Cerebellar cortex (tissue), 1 donor: ENCODE measurements around the gene ERAP2.
"Not testable (repeated sequence)": the region's sequence is repeated elsewhere in the genome, so short reads cannot be mapped to it uniquely, and the experiment has no call there.

Source experiments
- DNase-seq: peaks from one replicate; pipeline ENCODE4 v3.0.0-alpha.2; 2015; ENCODE audit warnings: low spot score

ERAP2 gene

GRCh38 chr5:96863114-96863513, 13.2 kb upstream of the ERAP2 start:
- DNase-seq: no peak

GRCh38 chr5:96863949-96864584, 12.2 kb upstream of the ERAP2 start:
- DNase-seq: no peak

GRCh38 chr5:96864922-96865530, 11.3 kb upstream of the ERAP2 start:
- DNase-seq: no peak

GRCh38 chr5:96868603-96869371, 7.5 kb upstream of the ERAP2 start:
- DNase-seq: peak; percentile 84

- no peak for DNase-seq
These were observed 7.0 kb upstream of the ERAP2 start for GRCh38 chr5:96869372-96869641.

GRCh38 chr5:96870094-96871026, 5.9 kb upstream of the ERAP2 start:
- no peak for DNase-seq

GRCh38 chr5:96871027-96871399, 5.3 kb upstream of the ERAP2 start:
- no peak for DNase-seq

GRCh38 chr5:96871686-96872085, 4.6 kb upstream of the ERAP2 start:
- DNase-seq: no peak

- no peak for DNase-seq
These were observed 2.9 kb upstream of the ERAP2 start for GRCh38 chr5:96873449-96873848.

GRCh38 chr5:96874631-96875030, 1.7 kb upstream of the ERAP2 start:
- no peak for DNase-seq

GRCh38 chr5:96875791-96876291, 459 bp upstream of the ERAP2 start:
- DNase-seq: no peak

- not testable (repeated sequence) for DNase-seq
These were observed 723 bp downstream of the ERAP2 start for GRCh38 chr5:96876977-96877469.

- DNase-seq: no peak
These were observed 3.4 kb downstream of the ERAP2 start for GRCh38 chr5:96879665-96880064.

- no peak for DNase-seq
These were observed 4.3 kb downstream of the ERAP2 start for GRCh38 chr5:96880444-96881164.

- DNase-seq: peak; percentile 8
These were observed 5.3 kb downstream of the ERAP2 start for GRCh38 chr5:96881511-96882115.

- no peak for DNase-seq
These were observed 7.6 kb downstream of the ERAP2 start for GRCh38 chr5:96883871-96884270.

GRCh38 chr5:96884995-96885394, 8.7 kb downstream of the ERAP2 start:
- DNase-seq: no peak

GRCh38 chr5:96885518-96886338, 9.4 kb downstream of the ERAP2 start:
- DNase-seq: no peak

- no peak for DNase-seq
These were observed 17.0 kb downstream of the ERAP2 start for GRCh38 chr5:96893342-96893741.

GRCh38 chr5:96896276-96896675, 20.0 kb downstream of the ERAP2 start:
- DNase-seq: no peak
